Measurements from ENCODE around the gene SEMA3D.

SEMA3D gene

GRCh38 chr7:85078181-85078580, 108.7 kb downstream of the SEMA3D start:
- no peak for DNase-seq (ENCODE audit: low spot score)

GRCh38 chr7:85075864-85076263, 111.0 kb downstream of the SEMA3D start:
- DNase-seq (ENCODE audit: low spot score): no peak

- DNase-seq (ENCODE audit: low spot score): no peak
Measured at GRCh38 chr7:85074992-85075391, 111.9 kb downstream of the SEMA3D start.

GRCh38 chr7:85074016-85074415, 112.8 kb downstream of the SEMA3D start:
- DNase-seq (ENCODE audit: low spot score): no peak

GRCh38 chr7:85070967-85071628, 115.8 kb downstream of the SEMA3D start:
- no peak for DNase-seq (ENCODE audit: low spot score)

- DNase-seq (ENCODE audit: low spot score): peak; percentile 13
Measured at GRCh38 chr7:85068799-85069198, 118.1 kb downstream of the SEMA3D start.

- no peak for DNase-seq (ENCODE audit: low spot score)
Measured at GRCh38 chr7:85067371-85067770, 119.5 kb downstream of the SEMA3D start.

- no peak for DNase-seq (ENCODE audit: low spot score)
Measured at GRCh38 chr7:85065888-85066485, 120.9 kb downstream of the SEMA3D start.

GRCh38 chr7:85065306-85065705, 121.5 kb downstream of the SEMA3D start:
- no peak for DNase-seq (ENCODE audit: low spot score)

- DNase-seq (ENCODE audit: low spot score): no peak
Measured at GRCh38 chr7:85062651-85063050, 124.2 kb downstream of the SEMA3D start.

GRCh38 chr7:85061456-85061855, 125.4 kb downstream of the SEMA3D start:
- DNase-seq (ENCODE audit: low spot score): no peak

- no peak for DNase-seq (ENCODE audit: low spot score)
Measured at GRCh38 chr7:85060696-85061095, 126.2 kb downstream of the SEMA3D start.

- no peak for DNase-seq (ENCODE audit: low spot score)
Measured at GRCh38 chr7:85055906-85056305, 130.9 kb downstream of the SEMA3D start.

- no peak for DNase-seq (ENCODE audit: low spot score)
Measured at GRCh38 chr7:85055196-85055595, 131.7 kb downstream of the SEMA3D start.

- DNase-seq (ENCODE audit: low spot score): no peak
Measured at GRCh38 chr7:85054306-85054705, 132.6 kb downstream of the SEMA3D start.

- no peak for DNase-seq (ENCODE audit: low spot score)
Measured at GRCh38 chr7:85052894-85053293, 134.0 kb downstream of the SEMA3D start.

GRCh38 chr7:85052056-85052737, 134.7 kb downstream of the SEMA3D start:
- no peak for DNase-seq (ENCODE audit: low spot score)

- no peak for DNase-seq (ENCODE audit: low spot score)
Measured at GRCh38 chr7:85046534-85046933, 140.3 kb downstream of the SEMA3D start.

- peak; percentile 83 for DNase-seq (ENCODE audit: low spot score)
Measured at GRCh38 chr7:85041605-85042216, 145.1 kb downstream of the SEMA3D start.

- no peak for DNase-seq (ENCODE audit: low spot score)
Measured at GRCh38 chr7:85039196-85039923, 147.5 kb downstream of the SEMA3D start.

GRCh38 chr7:85038466-85038865, 148.4 kb downstream of the SEMA3D start:
- no peak for DNase-seq (ENCODE audit: low spot score)

GRCh38 chr7:85033263-85033662, 153.6 kb downstream of the SEMA3D start:
- DNase-seq (ENCODE audit: low spot score): no peak

Data from SW480 (cell line).